K562 (cell line): Measurements from ENCODE around the gene RAD51D. TPM values are rescaled to one million over a fixed set of nuclear protein-coding genes. Genes with fewer than 3 reads are reported as not detected.
A peak's percentile ranks its signal among the peaks of the same experiment; 100 is the strongest.

Source experiments
- CC2D1A ChIP-seq: fragments of 450-650 bp; IDR thresholded peaks from 2 replicates; pipeline ENCODE4 v1.6.1; 2017; ENCODE audit warnings: mild to moderate bottlenecking
- CSDE1 ChIP-seq, 2 experiments: fragments of 450-650 bp; IDR thresholded peaks; 2 replicates each; pipeline ENCODE4 v1.6.1; 2016; ENCODE audit warnings: mild to moderate bottlenecking in 1 of 2
- ESRRA ChIP-seq: fragments of 450-650 bp; IDR thresholded peaks from 2 replicates; pipeline ENCODE4 v1.6.1; 2014; ENCODE audit warnings: low read depth, mild to moderate bottlenecking, moderate library complexity, borderline replicate concordance
- MLX ChIP-seq, 2 experiments: fragments of 450-650 bp in 1 of 2; sonication (generic) in 1 of 2; formaldehyde crosslinking; conservative IDR thresholded peaks; 2 replicates each; pipeline versions ENCODE4 v1.4.0 to v1.8.1; 2020 to 2022; ENCODE audit warnings: mild to moderate bottlenecking in 1 of 2, missing genetic modification reagents in 1 of 2
- NKRF ChIP-seq: fragments of 450-650 bp; IDR thresholded peaks from 2 replicates; pipeline ENCODE4 v1.6.1; 2016; ENCODE audit warnings: borderline replicate concordance
- RREB1 ChIP-seq: fragments of 250-450 bp; sonication (Bioruptor Pico); IDR thresholded peaks from 2 replicates; pipeline ENCODE4 v1.4.0; 2020
- SAFB2 ChIP-seq: fragments of 200-400 bp; formaldehyde crosslinking; IDR thresholded peaks from 2 replicates; pipeline ENCODE4 v1.6.1; 2018; ENCODE audit warnings: borderline replicate concordance, low read length, low read depth, moderate library complexity; ENCODE audit not compliant: severe bottlenecking
- SFPQ ChIP-seq: fragments of 200-400 bp; formaldehyde crosslinking; IDR thresholded peaks from 2 replicates; pipeline ENCODE4 v1.6.1; 2017; ENCODE audit warnings: mild to moderate bottlenecking, low read depth, low read length, moderate library complexity
- SMARCA5 ChIP-seq: fragments of 450-650 bp; IDR thresholded peaks from 2 replicates; pipeline ENCODE4 v1.6.1; 2016
- THAP12 ChIP-seq: fragments of 250-450 bp; sonication (Bioruptor Pico); IDR thresholded peaks from 2 replicates; pipeline ENCODE4 v1.9.0; 2021; ENCODE audit warnings: mild to moderate bottlenecking, inconsistent platforms
- ZBTB1 ChIP-seq: sonication (generic); formaldehyde crosslinking; IDR thresholded peaks from 2 replicates; pipeline ENCODE4 v1.8.1; 2023; ENCODE audit warnings: missing genetic modification reagents, low read depth, mild to moderate bottlenecking, borderline replicate concordance
- ZNF740 ChIP-seq, 3 experiments: fragments of 200-800 bp in 1 of 3; sonication (Bioruptor generic) in 1 of 3; sonication (generic) in 1 of 3; formaldehyde crosslinking in 1 of 3; IDR thresholded peaks; 2 replicates each; pipeline versions ENCODE4 v1.6.1 to v1.8.0; 2016 to 2022; ENCODE audit warnings: mild to moderate bottlenecking in 2 of 3, missing compliant biosample characterization in 2 of 3, missing genetic modification characterization in 2 of 3, missing genetic modification reagents in 1 of 3
- polyA plus RNA-seq, 8 experiments: library from polyadenylated mRNA; depleted of rRNA in 4 of 8; stranded (reverse) in 5 of 8; unstranded in 3 of 8; fragments of >200 nt; fragmentation: Nextera tagmentation in 2 of 8; fragmentation: Illumina TruSeq in 1 of 8; extraction: Ambion mirVana in 2 of 8; extraction: Trizol in 1 of 8; gene quantifications; 2 replicates each; pipeline versions ENCODE4 v1.2.1 to v1.2.3, GENCODE V29; 2011 to 2014; ENCODE audit warnings: inconsistent platforms in 1 of 8, missing spikeins in 1 of 8
- total RNA-seq, 7 experiments: library from RNA; depleted of rRNA in 6 of 7; stranded (reverse); fragments of >200 nt in 6 of 7; fragmentation: Illumina TruSeq in 2 of 7; extraction: Trizol in 2 of 7; gene quantifications; 2 replicates each; pipeline versions ENCODE4 v1.2.1 to v1.2.3, GENCODE V29; 2011 to 2021; ENCODE audit warnings: low replicate concordance in 1 of 7

RAD51D gene
- total and polyA plus RNA-seq, 9 of the 15 experiments (the other 6 are each of a cell fraction or from before 2014, with no cell fraction given), result 2.2 to 16.9 (median 8.7) TPM

- TF ChIP-seq CSDE1 (IDR thresholded peaks at IDR 0.05) (no peak), MLX (CRISPR knock-in tag; conservative IDR thresholded peaks at IDR 0.05) (no peak), ZBTB1 (no peak), SFPQ (no peak), SAFB2 (no peak), ZNF740 (CRISPR knock-in tag; IDR thresholded peaks at IDR 0.05) (0 out of 2 replicates have a peak, but pooled peaks have one; percentile 11), ZNF740 (tag; IDR thresholded peaks at IDR 0.05) (no peak), ESRRA (no peak), SMARCA5 (0 out of 2 replicates have a peak, but pooled peaks have one; percentile 10), RREB1 (CRISPR knock-in tag) (no peak), NKRF (peak; percentile 39; the same call in 1 of the 2 replicates), CC2D1A (no peak), THAP12 (CRISPR knock-in tag) (no peak)
These were observed 31.2 kb downstream of the RAD51D start (continued) for GRCh38 chr17:35088356-35088880.
